Cardiac muscle cell (in vitro differentiated cells and primary cell): ENCODE data around the gene TNRC18. TPM values are rescaled to one million over a fixed set of nuclear protein-coding genes. Genes with fewer than 3 reads are reported as not detected.
A peak's percentile ranks its signal among the peaks of the same experiment; 100 is the strongest.

Source experiments
- DNase-seq, 2 donors: peaks; one replicate each; pipeline versions ENCODE4 v3.0.0 to v3.0.0-alpha.2; 2010 to 2017; ENCODE audit warnings: low read depth in 1 of 2, low spot score in 1 of 2
- H3K27ac ChIP-seq: fragments of 200-600 bp; sonication (generic); 2 replicates; pipeline ENCODE4 v1.5.1; 2016
- H3K27me3 ChIP-seq: fragments of 200-600 bp; sonication (generic); 2 replicates; pipeline ENCODE4 v1.6.0; 2016; ENCODE audit warnings: control low read depth
- H3K36me3 ChIP-seq: fragments of 200-600 bp; sonication (generic); 2 replicates; pipeline ENCODE4 v1.5.1; 2016; ENCODE audit warnings: control low read depth
- H3K4me1 ChIP-seq: fragments of 200-600 bp; sonication (generic); 2 replicates; pipeline ENCODE4 v1.8.1; 2017; ENCODE audit warnings: low read depth, mild to moderate bottlenecking, mixed run types
- H3K4me3 ChIP-seq: fragments of 200-600 bp; sonication (generic); 2 replicates; pipeline ENCODE4 v1.5.1; 2016; ENCODE audit warnings: mild to moderate bottlenecking
- H3K9me3 ChIP-seq: fragments of 200-600 bp; sonication (generic); 2 replicates; pipeline ENCODE4 v1.5.1; 2017; ENCODE audit warnings: low read depth, mild to moderate bottlenecking, control low read depth
- CTCF ChIP-seq: IDR thresholded peaks from 2 replicates; pipeline ENCODE4 v1.5.1; 2012; ENCODE audit warnings: low read depth, mild to moderate bottlenecking, low read length
- polyA plus RNA-seq: library from polyadenylated mRNA; unstranded; fragments of >200 nt; fragmentation: Nextera tagmentation; extraction: Ambion mirVana; gene quantifications from 2 replicates; pipeline ENCODE4 v1.2.1, GENCODE V29; 2016
- total RNA-seq: library from RNA; depleted of rRNA; stranded (reverse); fragments of >200 nt; gene quantifications from 2 replicates; pipeline ENCODE4 v1.2.3, GENCODE V29; 2016

TNRC18 gene
- total and polyA plus RNA-seq, 2 experiments from 2014 or later, result 15.1 to 180 TPM

GRCh38 chr7:5436003-5436678 lies 12.5 kb upstream of the TNRC18 start:
- H3K9me3 ChIP-seq, result no peaks in the 10 kb centered on the region
- H3K27me3 ChIP-seq, result no peaks in the 10 kb centered on the region
- H3K4me3 ChIP-seq, result no peak overlapping the region
- no peaks in the 10 kb centered on the region for H3K36me3 ChIP-seq
- no peak for TF ChIP-seq CTCF
- H3K4me1 ChIP-seq, result peaks cover 9% of the 10 kb centered on the region
- H3K27ac ChIP-seq, result no peak overlapping the region
- DNase-seq, result no peak

DNA sequence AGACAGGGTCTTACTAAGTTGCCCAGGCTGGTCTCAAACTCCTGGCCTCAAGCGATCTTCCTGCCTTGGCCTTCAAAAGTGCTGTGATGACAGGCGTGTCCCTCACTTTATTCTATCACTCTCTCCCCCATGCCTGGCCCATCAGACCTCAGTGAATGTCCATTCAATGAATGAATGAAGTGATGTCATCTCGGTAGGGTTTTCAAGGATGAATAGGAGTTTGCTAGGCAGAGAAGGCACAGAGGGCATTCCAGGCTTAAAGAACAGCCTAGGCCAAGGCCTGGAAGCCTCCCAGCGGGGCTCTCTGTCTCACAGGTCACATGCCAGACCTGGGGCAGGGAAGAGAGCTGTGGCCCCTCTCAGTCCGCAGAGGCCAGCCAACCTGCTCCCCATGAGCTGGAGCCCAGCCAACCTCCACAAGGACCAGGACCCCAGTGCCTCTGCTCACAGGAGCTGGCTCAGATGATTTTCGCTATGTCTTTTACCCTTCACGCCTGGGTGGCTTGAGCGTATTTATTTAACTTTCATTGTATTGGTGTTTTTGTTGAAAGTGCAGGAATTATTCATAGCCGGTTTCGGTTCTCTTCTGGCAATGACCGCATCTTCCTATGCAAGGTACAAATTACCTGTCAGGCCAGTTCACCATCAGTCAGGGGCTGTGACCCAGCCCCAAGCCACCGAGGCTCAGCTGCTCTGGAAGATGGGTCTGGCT lies 11.8 kb upstream of the TNRC18 start:
- Histone ChIP-seq H3K9me3 (no peaks in the 10 kb centered on the region), H3K4me1 (peaks cover 12% of the 10 kb centered on the region), H3K4me3 (no peak overlapping the region), H3K27me3 (no peaks in the 10 kb centered on the region), H3K36me3 (no peaks in the 10 kb centered on the region), H3K27ac (no peak overlapping the region)
- no peak for DNase-seq
- no peak for TF ChIP-seq CTCF

GRCh38 chr7:5433181-5433580 lies 9.5 kb upstream of the TNRC18 start:
- no peak for TF ChIP-seq CTCF
- Histone ChIP-seq H3K27ac (no peak overlapping the region), H3K9me3 (no peaks in the 10 kb centered on the region), H3K4me3 (no peak overlapping the region), H3K4me1 (peaks cover 16% of the 10 kb centered on the region), H3K27me3 (no peaks in the 10 kb centered on the region), H3K36me3 (no peaks in the 10 kb centered on the region)
- no peak for DNase-seq

GRCh38 chr7:5432691-5433090 lies 9.1 kb upstream of the TNRC18 start:
- no peak for TF ChIP-seq CTCF
- no peak overlapping the region for H3K27ac ChIP-seq

DNA sequence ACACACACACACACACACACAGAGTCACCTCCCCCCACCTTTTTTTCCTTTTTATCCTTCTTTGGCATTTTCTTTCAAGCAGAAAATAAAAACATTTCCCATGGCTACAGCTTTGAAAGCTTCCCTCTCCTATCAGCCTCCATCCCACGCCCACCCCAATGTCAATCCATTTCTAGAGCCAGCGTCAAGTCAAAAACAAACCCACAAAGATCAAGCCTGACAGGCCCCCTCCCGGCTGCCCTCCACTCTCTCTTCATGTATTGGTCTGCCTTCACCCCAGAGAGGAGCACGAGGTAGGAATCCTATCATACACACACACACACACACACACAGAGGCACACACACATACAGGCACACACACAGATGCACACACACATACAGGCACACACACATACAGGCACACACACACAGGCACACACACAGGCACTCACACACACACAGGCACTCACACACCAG lies 8.0 kb upstream of the TNRC18 start:
- DNase-seq, result no peak
- no peaks in the 10 kb centered on the region for H3K9me3 ChIP-seq
- no peak overlapping the region for H3K4me3 ChIP-seq
- TF ChIP-seq CTCF, result no peak
- H3K4me1 ChIP-seq, result peaks cover 13% of the 10 kb centered on the region
- no peaks in the 10 kb centered on the region for H3K27me3 ChIP-seq
- no peaks in the 10 kb centered on the region for H3K36me3 ChIP-seq
- peak overlapping the region; percentile 58 for H3K27ac ChIP-seq

More at GRCh38 chr7:5432691-5433090, 9.1 kb upstream of the TNRC18 start:
- Histone ChIP-seq H3K36me3 (no peaks in the 10 kb centered on the region), H3K4me3 (no peak overlapping the region), H3K27me3 (no peaks in the 10 kb centered on the region), H3K4me1 (peaks cover 13% of the 10 kb centered on the region), H3K9me3 (no peaks in the 10 kb centered on the region)
- no peak for DNase-seq
